K562 (cell line): Measurements from ENCODE around the gene NRIP2. TPM values are rescaled to one million over a fixed set of nuclear protein-coding genes. Genes with fewer than 3 reads are reported as not detected.

Experiments used
- ATF7 ChIP-seq: fragments of 450-650 bp; IDR thresholded peaks from 2 replicates; pipeline ENCODE4 v1.7.1; 2014; ENCODE audit warnings: mild to moderate bottlenecking, moderate library complexity
- CBFA2T2 ChIP-seq: fragments of 450-650 bp; conservative IDR thresholded peaks from 2 replicates; pipeline ENCODE4 v1.6.1; 2017; ENCODE audit warnings: mild to moderate bottlenecking
- CBFB ChIP-seq: sonication (generic); formaldehyde crosslinking; IDR thresholded peaks from 2 replicates; pipeline ENCODE4 v1.4.0; 2020; ENCODE audit warnings: mild to moderate bottlenecking, missing genetic modification reagents
- CBX2 ChIP-seq: fragments of 200-600 bp; sonication (generic); IDR thresholded peaks from one replicate; pipeline ENCODE4 v1.6.1; 2012; ENCODE audit warnings: mild to moderate bottlenecking, low read length, inconsistent platforms; ENCODE audit not compliant: insufficient read depth, poor library complexity, severe bottlenecking
- ELF2 ChIP-seq: fragments of 250-450 bp; sonication (Bioruptor Pico); IDR thresholded peaks from 2 replicates; pipeline ENCODE4 v1.5.0; 2021; ENCODE audit warnings: mild to moderate bottlenecking
- FOXP1 ChIP-seq: sonication (generic); formaldehyde crosslinking; IDR thresholded peaks from 2 replicates; pipeline ENCODE4 v1.8.0; 2022; ENCODE audit warnings: mild to moderate bottlenecking, missing genetic modification reagents
- MCM5 ChIP-seq: fragments of 450-650 bp; IDR thresholded peaks from 2 replicates; pipeline ENCODE4 v1.6.1; 2016; ENCODE audit warnings: low read depth
- PML ChIP-seq: IDR thresholded peaks from 2 replicates; pipeline ENCODE4 v1.6.1; 2012; ENCODE audit warnings: low read length, inconsistent platforms
- SNRNP70 ChIP-seq: fragments of 200-400 bp; formaldehyde crosslinking; optimal IDR thresholded peaks from 2 replicates; pipeline ENCODE3; 2017; ENCODE audit warnings: low read depth, low read length
- SP1 ChIP-seq: sonication (generic); formaldehyde crosslinking; IDR thresholded peaks from 2 replicates; pipeline ENCODE4 v1.8.1; 2022; ENCODE audit warnings: mild to moderate bottlenecking, missing genetic modification reagents
- STAT5A ChIP-seq: IDR thresholded peaks from 2 replicates; pipeline ENCODE4 v1.6.1; 2012; ENCODE audit warnings: low read length, inconsistent platforms, borderline replicate concordance
- TRIM28 ChIP-seq: fragments of 450-650 bp; IDR thresholded peaks from 2 replicates; pipeline ENCODE4 v1.6.1; 2017
- XRCC5 ChIP-seq: fragments of 200-400 bp; formaldehyde crosslinking; IDR thresholded peaks from 2 replicates; pipeline ENCODE4 v1.6.1; 2017; ENCODE audit warnings: low read depth, mild to moderate bottlenecking, low read length
- ZKSCAN3 ChIP-seq: fragments of 250-450 bp; sonication (Bioruptor Pico); IDR thresholded peaks from 2 replicates; pipeline ENCODE4 v1.4.0; 2020
- ZNF707 ChIP-seq: fragments of 250-450 bp; sonication (Bioruptor Pico); conservative IDR thresholded peaks from 2 replicates; pipeline ENCODE4 v1.8.0; 2022; ENCODE audit warnings: inconsistent platforms, mild to moderate bottlenecking, moderate library complexity
- ZNF75A ChIP-seq: fragments of 450-650 bp; formaldehyde crosslinking; IDR thresholded peaks from 2 replicates; pipeline ENCODE4 v1.4.0; 2020; ENCODE audit warnings: mild to moderate bottlenecking
- polyA plus RNA-seq, 8 experiments: library from polyadenylated mRNA; depleted of rRNA in 4 of 8; stranded (reverse) in 5 of 8; unstranded in 3 of 8; fragments of >200 nt; fragmentation: Nextera tagmentation in 2 of 8; fragmentation: Illumina TruSeq in 1 of 8; extraction: Ambion mirVana in 2 of 8; extraction: Trizol in 1 of 8; gene quantifications; 2 replicates each; pipeline versions ENCODE4 v1.2.1 to v1.2.3, GENCODE V29; 2011 to 2014; ENCODE audit warnings: inconsistent platforms in 1 of 8, missing spikeins in 1 of 8
- total RNA-seq, 7 experiments: library from RNA; depleted of rRNA in 6 of 7; stranded (reverse); fragments of >200 nt in 6 of 7; fragmentation: Illumina TruSeq in 2 of 7; extraction: Trizol in 2 of 7; gene quantifications; 2 replicates each; pipeline versions ENCODE4 v1.2.1 to v1.2.3, GENCODE V29; 2011 to 2021; ENCODE audit warnings: low replicate concordance in 1 of 7
- TF ChIP-seq, protein P1 (sequence below): fragments of 250-450 bp; sonication (Bioruptor Pico); IDR thresholded peaks from 2 replicates; pipeline ENCODE4 v1.8.0; 2021; ENCODE audit warnings: moderate library complexity, mild to moderate bottlenecking, inconsistent platforms
- TF ChIP-seq, protein P2 (sequence below): fragments of 150-350 bp; conservative IDR thresholded peaks from 2 replicates; pipeline ENCODE4 v1.6.1; 2014; ENCODE audit warnings: low read length
- TF ChIP-seq, protein P3 (sequence below): fragments of 250-450 bp; sonication (Bioruptor Pico); IDR thresholded peaks from 2 replicates; pipeline ENCODE4 v1.5.0; 2021
- TF ChIP-seq, protein P4 (sequence below): fragments of 200-800 bp; sonication (Bioruptor generic); IDR thresholded peaks from 2 replicates; pipeline ENCODE4 v1.6.1; 2017; ENCODE audit warnings: missing genetic modification characterization, missing compliant biosample characterization
- TF ChIP-seq, protein P5 (sequence below): IDR thresholded peaks from 2 replicates; pipeline ENCODE4 v1.6.1; 2016; ENCODE audit warnings: missing genetic modification characterization, missing compliant biosample characterization

NRIP2 gene
- total and polyA plus RNA-seq, 9 of the 15 experiments (the other 6 are each of a cell fraction or from before 2014, with no cell fraction given): 0.07 to 0.10 TPM; not detected in 7

DNA sequence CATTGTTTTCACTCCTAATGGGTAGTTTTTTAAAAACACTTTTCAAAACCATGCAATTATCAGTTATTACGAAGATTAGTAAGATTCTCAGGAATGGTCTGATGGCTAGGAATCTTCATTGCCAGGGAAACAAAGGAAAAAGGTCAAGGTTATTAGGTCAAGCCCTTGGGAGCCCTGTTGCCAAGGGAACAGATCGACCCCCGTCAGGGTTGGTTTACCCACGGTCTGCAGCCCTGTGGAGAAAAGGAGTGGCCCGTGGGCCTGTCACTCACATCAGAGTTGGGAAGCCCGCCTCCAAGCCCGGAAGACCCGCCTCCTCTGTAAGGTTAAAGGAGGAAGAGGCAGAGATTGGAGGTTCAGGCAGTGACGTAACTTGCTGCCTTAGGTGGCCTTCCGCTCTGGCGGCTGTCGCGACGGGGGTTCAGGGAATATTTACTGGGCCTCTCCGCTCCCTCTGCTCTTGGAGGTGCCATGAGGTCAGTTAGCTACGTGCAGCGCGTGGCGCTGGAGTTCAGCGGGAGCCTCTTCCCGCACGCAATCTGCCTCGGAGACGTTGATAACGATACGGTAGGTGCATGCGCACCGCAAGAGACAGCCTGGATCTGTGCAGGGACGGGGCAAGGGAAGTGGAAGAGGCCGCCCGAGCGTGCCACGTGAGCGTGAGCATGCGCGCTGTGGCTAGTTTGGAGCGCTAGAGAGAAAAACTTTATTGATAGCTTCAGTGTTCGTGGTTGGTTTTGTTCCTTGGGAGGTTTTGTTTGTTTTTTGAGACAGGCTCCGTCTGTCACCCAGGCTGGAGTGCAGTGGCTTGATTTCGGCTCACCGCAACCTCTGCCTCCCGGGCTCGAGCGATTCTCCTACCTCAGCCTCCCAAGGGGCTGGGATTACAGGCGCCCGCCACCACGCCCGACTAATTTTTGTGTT is 22.3 kb downstream of the NRIP2 start, which contains the start of gene ITFG2 (continued):
- TF ChIP-seq, protein P1, sequence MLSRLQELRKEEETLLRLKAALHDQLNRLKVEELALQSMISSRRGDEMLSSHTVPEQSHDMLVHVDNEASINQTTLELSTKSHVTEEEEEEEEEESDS: no peak
- TF ChIP-seq ELF2 (CRISPR knock-in tag): no peak
- TF ChIP-seq, protein P2, sequence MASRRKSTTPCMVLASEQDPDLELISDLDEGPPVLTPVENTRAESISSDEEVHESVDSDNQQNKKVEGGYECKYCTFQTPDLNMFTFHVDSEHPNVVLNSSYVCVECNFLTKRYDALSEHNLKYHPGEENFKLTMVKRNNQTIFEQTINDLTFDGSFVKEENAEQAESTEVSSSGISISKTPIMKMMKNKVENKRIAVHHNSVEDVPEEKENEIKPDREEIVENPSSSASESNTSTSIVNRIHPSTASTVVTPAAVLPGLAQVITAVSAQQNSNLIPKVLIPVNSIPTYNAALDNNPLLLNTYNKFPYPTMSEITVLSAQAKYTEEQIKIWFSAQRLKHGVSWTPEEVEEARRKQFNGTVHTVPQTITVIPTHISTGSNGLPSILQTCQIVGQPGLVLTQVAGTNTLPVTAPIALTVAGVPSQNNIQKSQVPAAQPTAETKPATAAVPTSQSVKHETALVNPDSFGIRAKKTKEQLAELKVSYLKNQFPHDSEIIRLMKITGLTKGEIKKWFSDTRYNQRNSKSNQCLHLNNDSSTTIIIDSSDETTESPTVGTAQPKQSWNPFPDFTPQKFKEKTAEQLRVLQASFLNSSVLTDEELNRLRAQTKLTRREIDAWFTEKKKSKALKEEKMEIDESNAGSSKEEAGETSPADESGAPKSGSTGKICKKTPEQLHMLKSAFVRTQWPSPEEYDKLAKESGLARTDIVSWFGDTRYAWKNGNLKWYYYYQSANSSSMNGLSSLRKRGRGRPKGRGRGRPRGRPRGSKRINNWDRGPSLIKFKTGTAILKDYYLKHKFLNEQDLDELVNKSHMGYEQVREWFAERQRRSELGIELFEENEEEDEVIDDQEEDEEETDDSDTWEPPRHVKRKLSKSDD: no peak
- TF ChIP-seq, protein P3, sequence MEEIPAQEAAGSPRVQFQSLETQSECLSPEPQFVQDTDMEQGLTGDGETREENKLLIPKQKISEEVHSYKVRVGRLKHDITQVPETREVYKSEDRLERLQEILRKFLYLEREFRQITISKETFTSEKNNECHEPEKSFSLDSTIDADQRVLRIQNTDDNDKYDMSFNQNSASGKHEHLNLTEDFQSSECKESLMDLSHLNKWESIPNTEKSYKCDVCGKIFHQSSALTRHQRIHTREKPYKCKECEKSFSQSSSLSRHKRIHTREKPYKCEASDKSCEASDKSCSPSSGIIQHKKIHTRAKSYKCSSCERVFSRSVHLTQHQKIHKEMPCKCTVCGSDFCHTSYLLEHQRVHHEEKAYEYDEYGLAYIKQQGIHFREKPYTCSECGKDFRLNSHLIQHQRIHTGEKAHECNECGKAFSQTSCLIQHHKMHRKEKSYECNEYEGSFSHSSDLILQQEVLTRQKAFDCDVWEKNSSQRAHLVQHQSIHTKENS: no peak
- no peak for TF ChIP-seq ZKSCAN3
- no peak for TF ChIP-seq MCM5
- peak; percentile 86; the same call in 1 of the 2 replicates for TF ChIP-seq CBFB (CRISPR knock-in tag)
- TF ChIP-seq PML: peak; percentile 81
- TF ChIP-seq STAT5A: no peak
- TF ChIP-seq ZNF75A (CRISPR knock-in tag): no peak
- no peak for TF ChIP-seq CBX2
- TF ChIP-seq, protein P4, sequence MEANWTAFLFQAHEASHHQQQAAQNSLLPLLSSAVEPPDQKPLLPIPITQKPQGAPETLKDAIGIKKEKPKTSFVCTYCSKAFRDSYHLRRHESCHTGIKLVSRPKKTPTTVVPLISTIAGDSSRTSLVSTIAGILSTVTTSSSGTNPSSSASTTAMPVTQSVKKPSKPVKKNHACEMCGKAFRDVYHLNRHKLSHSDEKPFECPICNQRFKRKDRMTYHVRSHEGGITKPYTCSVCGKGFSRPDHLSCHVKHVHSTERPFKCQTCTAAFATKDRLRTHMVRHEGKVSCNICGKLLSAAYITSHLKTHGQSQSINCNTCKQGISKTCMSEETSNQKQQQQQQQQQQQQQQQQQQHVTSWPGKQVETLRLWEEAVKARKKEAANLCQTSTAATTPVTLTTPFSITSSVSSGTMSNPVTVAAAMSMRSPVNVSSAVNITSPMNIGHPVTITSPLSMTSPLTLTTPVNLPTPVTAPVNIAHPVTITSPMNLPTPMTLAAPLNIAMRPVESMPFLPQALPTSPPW: peak; percentile 49
- no peak for TF ChIP-seq XRCC5
- TF ChIP-seq ZNF707 (CRISPR knock-in tag): no peak
- TF ChIP-seq TRIM28: no peak
- TF ChIP-seq SNRNP70: no peak
- peak; percentile 97 for TF ChIP-seq ATF7
- TF ChIP-seq SP1: peak; percentile 67
- TF ChIP-seq, protein P5, sequence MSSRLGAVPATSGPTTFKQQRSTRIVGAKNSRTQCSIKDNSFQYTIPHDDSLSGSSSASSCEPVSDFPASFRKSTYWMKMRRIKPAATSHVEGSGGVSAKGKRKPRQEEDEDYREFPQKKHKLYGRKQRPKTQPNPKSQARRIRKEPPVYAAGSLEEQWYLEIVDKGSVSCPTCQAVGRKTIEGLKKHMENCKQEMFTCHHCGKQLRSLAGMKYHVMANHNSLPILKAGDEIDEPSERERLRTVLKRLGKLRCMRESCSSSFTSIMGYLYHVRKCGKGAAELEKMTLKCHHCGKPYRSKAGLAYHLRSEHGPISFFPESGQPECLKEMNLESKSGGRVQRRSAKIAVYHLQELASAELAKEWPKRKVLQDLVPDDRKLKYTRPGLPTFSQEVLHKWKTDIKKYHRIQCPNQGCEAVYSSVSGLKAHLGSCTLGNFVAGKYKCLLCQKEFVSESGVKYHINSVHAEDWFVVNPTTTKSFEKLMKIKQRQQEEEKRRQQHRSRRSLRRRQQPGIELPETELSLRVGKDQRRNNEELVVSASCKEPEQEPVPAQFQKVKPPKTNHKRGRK (tag): no peak
- 0 out of 2 replicates have a peak, but pooled peaks have one; percentile 2 for TF ChIP-seq CBFA2T2
- peak; percentile 53; the same call in 1 of the 2 replicates for TF ChIP-seq FOXP1 (CRISPR knock-in tag)
